ENCODE measurements around the gene PIP4K2A.
A peak's percentile ranks its signal among the peaks of the same experiment; 100 is the strongest.
"Not testable (repeated sequence)": the region's sequence is repeated elsewhere in the genome, so short reads cannot be mapped to it uniquely, and the experiment has no call there.

The PIP4K2A gene

GRCh38 chr10:22515009-22515408, 199.4 kb downstream of the PIP4K2A start:
- DNase-seq (ENCODE audit: low read depth, low spot score), result no peak

- DNase-seq (ENCODE audit: low read depth, low spot score), result not testable (repeated sequence)
Observed at GRCh38 chr10:22514414-22514758, 200.0 kb downstream of the PIP4K2A start.

DNA sequence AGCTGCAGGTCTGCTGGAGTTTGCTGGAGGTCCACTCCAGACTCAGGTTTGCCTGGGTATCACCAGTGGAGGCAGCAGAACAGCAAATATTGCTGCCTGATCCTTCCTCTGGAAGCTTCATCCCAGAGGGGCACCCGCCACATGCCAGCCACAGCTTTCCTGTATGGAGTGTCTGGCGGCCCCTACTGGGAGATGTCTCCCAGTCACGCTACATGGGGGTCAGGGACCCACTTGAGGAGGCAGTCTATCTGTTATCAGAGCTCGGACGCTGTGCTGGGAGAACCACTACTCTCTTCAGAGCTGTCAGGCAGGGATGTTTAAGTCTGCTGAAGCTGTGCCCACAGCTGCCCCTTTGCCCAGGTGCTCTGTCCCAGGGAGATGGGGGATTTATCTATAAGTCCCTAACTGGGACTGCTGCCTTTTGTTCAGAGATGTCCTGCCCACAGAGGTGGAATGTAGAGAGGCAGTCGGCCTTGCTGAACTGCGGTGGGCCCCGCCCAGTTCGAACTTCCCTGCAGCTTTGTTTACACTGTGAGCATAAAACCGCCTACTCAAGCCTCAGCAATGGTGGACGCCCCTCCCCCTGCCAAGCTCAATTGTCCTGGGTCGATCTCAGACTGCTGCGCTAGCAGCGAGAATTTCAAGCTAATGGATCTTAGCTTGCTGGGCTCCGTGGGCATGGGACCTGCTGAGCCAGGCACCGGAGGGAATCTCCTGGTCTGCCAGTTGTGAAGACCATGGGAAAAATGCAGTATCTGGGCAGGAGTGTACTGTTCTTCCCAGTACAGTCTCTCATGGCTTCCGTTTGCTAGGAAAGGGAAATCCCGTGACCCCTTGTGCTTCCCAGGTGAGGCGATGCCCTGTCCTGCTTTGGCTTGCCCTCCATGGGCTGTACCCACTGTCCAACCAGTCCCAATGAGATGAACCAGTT, 200.6 kb downstream of the PIP4K2A start:
- DNase-seq (ENCODE audit: low read depth, low spot score), result not testable (repeated sequence)

DNA sequence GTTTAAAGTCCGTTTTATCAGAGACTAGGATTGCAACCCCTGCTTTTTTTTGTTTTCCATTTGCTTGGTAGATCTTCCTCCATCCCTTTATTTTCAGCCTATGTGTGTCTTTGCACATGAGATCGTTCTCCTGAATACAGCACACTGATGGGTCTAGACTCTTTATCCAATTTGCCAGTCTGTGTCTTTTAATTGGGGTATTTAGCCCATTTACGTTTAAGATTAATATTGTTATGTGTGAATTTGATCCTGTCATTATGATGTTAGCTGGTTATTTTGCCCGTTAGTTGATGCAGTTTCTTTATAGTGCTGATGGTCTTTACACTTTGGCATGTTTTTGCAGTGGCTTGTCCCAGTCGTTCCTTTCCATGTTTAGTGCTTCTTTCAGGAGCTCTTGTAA, 202.4 kb downstream of the PIP4K2A start:
- not testable (repeated sequence) for DNase-seq (ENCODE audit: low read depth, low spot score)

- not testable (repeated sequence) for DNase-seq (ENCODE audit: low read depth, low spot score)
Observed at GRCh38 chr10:22508214-22508613, 206.2 kb downstream of the PIP4K2A start.

DNA sequence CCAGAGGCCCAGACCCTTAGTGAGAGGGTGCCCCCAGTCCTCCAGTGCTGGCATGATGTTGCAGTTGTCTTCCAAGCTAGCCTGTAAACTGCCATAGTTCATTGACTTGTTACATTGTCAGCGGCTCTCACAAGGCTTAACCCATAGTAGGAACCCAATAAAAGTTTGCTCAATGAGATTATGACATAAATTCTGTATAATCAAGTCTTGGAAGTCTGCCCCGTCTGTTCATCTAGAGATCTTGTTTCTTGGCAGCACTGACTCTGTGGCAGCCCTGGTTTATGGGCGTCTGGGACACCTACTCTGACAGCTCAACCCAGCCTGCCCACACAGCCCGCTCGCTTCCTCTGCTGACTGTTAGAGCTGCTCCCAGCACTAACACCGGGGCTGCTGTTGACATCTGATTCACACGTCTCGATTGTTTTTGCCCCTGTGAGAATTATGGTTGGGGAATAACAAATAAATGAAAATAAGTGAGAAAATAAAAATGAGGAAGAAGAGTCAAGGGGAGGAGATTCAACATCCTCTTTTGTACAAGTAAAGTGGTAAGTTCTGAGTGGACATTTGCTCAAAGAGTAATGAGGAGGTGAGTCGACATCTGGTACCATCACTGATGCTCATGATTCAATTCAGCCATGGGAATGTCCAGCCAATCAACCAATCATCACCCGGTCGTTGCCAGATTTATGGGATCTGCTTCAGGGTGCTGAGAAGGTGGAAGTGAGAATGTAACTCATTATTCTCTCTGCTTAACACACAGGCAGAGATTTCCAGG, 208.3 kb downstream of the PIP4K2A start:
- DNase-seq (ENCODE audit: low read depth, low spot score), result peak; percentile 6

DNA sequence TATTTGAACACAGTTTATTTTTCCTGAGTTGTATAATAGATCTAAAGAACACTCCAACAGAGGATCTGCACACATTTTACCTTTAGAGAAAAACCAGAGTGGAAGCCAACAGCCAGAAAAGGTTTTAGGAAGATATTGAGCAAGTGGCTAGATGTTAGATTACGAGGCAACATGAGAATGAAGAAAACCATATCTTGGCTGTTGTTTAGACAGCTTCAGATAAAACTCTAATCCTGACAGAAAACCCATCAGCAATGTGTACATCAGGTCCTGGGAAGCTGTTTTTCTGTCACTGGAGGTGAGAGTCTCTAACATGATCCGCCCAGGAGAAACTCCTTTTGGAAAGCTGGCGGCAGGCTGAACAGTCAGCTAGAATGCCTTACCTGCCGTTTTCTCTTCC, 209.6 kb downstream of the PIP4K2A start:
- DNase-seq (ENCODE audit: low read depth, low spot score), result no peak

DNA sequence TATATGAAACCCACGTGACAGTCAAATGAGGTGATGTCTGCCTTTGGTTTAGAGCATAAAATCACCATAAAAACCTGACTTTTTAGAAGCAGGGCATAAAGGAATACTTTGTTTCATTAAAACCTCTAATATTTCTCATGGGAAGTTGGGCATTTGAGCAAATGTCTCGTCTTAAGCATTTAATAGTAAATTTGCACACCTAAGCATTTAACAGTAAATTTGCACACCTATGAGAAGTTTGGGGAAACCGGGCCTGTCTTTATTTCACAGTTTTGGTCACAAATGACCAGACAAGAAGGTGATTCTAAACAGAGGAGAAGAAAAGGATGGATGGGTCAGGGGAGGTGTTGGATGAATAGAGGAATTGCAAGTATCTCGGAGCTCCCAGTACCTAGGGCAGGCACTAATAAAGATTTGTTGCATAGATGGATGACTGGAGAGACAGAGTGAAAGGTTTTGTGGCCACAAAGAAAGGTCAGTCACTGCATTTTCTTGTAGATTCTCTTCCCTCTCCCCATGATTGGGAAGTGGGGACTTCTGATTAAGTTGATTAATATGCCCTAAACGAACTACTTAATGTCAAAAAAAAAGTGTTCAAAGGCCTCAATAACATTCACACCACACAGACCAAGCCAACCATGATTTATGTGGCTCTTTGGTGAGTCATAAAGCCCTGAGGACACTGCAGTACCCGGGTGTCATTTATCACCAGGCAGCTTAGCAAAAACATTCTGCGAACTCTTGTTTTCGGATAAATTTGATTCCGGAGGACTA, 210.9 kb downstream of the PIP4K2A start:
- DNase-seq (ENCODE audit: low read depth, low spot score), result no peak

GRCh38 chr10:22501863-22502262, 212.5 kb downstream of the PIP4K2A start:
- DNase-seq (ENCODE audit: low read depth, low spot score), result no peak

GRCh38 chr10:22501413-22501812, 213.0 kb downstream of the PIP4K2A start:
- DNase-seq (ENCODE audit: low read depth, low spot score), result no peak

DNA sequence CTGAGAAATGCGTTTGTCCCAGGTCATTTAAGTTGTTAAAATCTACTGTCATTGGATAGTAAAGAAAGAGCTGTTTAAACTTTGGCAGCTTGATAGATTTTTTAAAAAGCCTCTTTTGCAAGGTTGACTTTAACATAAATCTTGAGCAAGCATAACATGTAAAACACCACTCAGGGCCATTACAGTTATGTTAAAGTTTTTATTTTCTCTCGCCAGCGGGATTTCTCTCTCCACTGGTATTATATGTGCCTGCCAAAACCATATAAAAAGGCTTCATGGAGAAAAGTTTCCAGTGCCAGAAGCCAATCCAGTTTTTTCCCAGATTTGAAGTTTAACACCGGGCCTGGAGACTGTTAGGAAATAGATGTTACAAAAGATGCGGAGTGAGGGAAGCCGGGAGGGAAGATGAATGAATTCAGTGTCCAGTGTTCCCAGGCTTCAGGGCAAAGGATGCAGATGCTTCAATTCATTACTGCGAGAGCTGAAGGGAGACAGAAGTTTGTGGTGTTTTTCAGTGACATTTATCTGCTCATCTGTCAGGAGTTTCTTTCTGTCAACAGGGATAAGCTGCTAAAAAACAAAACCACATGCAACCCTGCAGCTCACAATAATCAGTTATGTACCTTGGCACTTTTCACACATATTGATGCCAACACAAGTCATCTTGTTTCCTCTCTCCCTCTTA, 213.6 kb downstream of the PIP4K2A start:
- no peak for DNase-seq (ENCODE audit: low read depth, low spot score)

DNA sequence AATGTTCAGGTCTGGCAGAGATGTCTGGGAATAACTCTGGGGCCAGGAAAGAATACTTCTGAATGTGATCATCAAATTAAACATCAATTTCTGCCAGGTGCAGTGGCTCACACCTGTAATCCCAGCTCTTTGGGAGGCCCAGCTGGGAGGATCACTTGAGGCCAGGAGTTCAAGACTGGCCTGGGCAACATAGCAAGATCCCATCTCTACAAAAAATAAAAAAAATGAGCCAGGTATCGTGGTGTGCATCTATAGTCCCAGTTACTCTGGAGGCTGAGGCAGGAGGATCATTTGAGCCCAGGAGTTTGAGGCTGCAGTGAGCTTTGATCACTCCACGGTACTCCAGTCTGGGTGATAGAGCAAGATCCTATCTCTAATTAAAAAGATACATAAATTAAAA, 214.4 kb downstream of the PIP4K2A start:
- not testable (repeated sequence) for DNase-seq (ENCODE audit: low read depth, low spot score)

- DNase-seq (ENCODE audit: low read depth, low spot score), result no peak
Observed at GRCh38 chr10:22495396-22495795, 219.0 kb downstream of the PIP4K2A start.

- DNase-seq (ENCODE audit: low read depth, low spot score), result no peak
Observed at GRCh38 chr10:22494007-22494406, 220.4 kb downstream of the PIP4K2A start.

DNA sequence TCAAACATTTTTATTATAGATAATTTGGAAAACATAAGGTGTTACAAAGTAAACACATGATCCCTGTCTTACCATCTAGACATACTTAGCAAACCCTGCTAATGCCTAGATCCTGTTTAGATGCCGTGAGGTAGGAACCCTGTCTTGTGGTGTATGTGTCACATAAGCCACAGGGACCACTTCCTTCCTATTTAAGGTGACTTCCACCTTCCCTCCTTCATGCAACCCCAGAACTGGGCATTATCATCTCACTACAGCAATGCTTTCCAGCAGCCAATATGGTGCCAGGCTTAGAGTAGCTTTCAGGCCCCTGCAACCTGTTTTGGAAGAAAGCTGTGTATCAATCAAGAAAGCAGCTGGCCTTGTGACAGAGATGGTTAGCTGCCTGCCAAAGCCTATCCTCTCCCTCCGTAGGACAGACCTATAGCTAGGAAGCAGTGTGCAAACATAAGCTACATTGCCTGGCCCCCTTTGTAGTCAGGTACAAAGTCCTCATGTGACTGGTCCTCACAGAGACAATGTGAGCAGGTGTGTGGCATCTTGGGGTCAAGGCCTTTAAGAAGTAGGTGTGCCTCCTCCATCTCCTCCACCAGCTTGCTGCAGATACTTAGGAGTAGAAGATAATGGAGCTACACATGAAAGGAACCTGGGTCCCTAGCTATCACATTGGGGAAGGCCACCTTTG, 222.3 kb downstream of the PIP4K2A start:
- no peak for DNase-seq (ENCODE audit: low read depth, low spot score)

- DNase-seq (ENCODE audit: low read depth, low spot score), result no peak
Observed at GRCh38 chr10:22491480-22491879, 222.9 kb downstream of the PIP4K2A start.

DNA sequence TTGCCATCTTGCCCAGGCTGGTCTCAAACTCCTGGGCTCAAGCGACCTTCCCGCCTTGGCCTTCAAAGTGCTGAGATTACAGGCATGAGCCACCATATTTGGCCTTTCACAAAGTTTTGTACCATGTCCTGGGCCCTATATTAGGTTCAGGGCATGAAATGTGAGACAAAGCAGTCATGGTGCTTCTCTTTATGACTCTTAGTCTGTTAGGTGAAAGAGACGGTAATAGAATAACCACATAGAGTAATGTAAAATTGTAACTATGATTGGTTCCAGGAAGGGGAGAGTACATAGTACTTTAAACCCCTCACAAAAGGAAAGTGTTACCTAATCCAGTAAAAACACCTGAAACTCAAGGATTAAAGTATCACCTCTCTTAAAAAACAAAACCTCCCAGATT, 224.4 kb downstream of the PIP4K2A start:
- DNase-seq (ENCODE audit: low read depth, low spot score), result no peak

- no peak for DNase-seq (ENCODE audit: low read depth, low spot score)
Observed at GRCh38 chr10:22489467-22489866, 224.9 kb downstream of the PIP4K2A start.

- no peak for DNase-seq (ENCODE audit: low read depth, low spot score)
Observed at GRCh38 chr10:22486431-22486830, 227.9 kb downstream of the PIP4K2A start.
